Lung (tissue), 12 donors: ENCODE measurements around the gene WDR1. TPM values are rescaled to one million over a fixed set of nuclear protein-coding genes. Genes with fewer than 3 reads are reported as not detected.
A peak's percentile ranks its signal among the peaks of the same experiment; 100 is the strongest.

Experiments used
- ATAC-seq: fragments of 200-7000 bp; cut with Tn5 transposase; one replicate; pipeline ENCODE4 v1.9.1; 2020; ENCODE audit warnings: moderate number of reproducible peaks; ENCODE audit not compliant: insufficient read depth, low FRiP score
- DNase-seq, 3 donors: peaks; one replicate each; pipeline ENCODE4 v3.0.0-alpha.2; 2013 to 2017
- H3K27ac ChIP-seq, 2 donors: one replicate each; pipeline ENCODE4 v1.5.1; 2013; ENCODE audit warnings: mild to moderate bottlenecking in 2 of 2, moderate library complexity in 2 of 2, control low read depth in 1 of 2, inconsistent platforms in 1 of 2, low read depth in 1 of 2, low read length in 1 of 2
- H3K27me3 ChIP-seq, 3 donors: one replicate each; pipeline ENCODE4 v1.5.1; 2013; ENCODE audit warnings: low read length in 2 of 3; ENCODE audit not compliant: control insufficient read depth in 3 of 3, insufficient read depth in 3 of 3
- H3K36me3 ChIP-seq, 4 donors: one replicate each; pipeline ENCODE4 v1.5.1; 2013; ENCODE audit warnings: low read length in 4 of 4, mild to moderate bottlenecking in 1 of 4, moderate library complexity in 1 of 4; ENCODE audit not compliant: control insufficient read depth in 4 of 4, insufficient read depth in 4 of 4
- H3K4me1 ChIP-seq, 5 donors: one replicate each; pipeline ENCODE4 v1.5.1; 2013; ENCODE audit warnings: low read length in 5 of 5, mild to moderate bottlenecking in 2 of 5, moderate library complexity in 1 of 5; ENCODE audit not compliant: control insufficient read depth in 5 of 5, insufficient read depth in 5 of 5
- H3K4me3 ChIP-seq: one replicate; pipeline ENCODE4 v1.5.1; 2013; ENCODE audit warnings: mild to moderate bottlenecking, control low read depth, moderate library complexity
- H3K9ac ChIP-seq, 2 donors: one replicate each; pipeline ENCODE4 v1.5.1; 2013; ENCODE audit warnings: low read length in 2 of 2, control low read depth in 1 of 2; ENCODE audit not compliant: insufficient read depth in 1 of 2
- H3K9me3 ChIP-seq, 4 donors: one replicate each; pipeline ENCODE4 v1.5.1; 2013; ENCODE audit warnings: low read length in 3 of 4, mild to moderate bottlenecking in 1 of 4, moderate library complexity in 1 of 4; ENCODE audit not compliant: control insufficient read depth in 4 of 4, insufficient read depth in 3 of 4
- WGBS, 2 donors: extraction: QIAGEN DNeasy Blood & Tissue Kit; methylation state at CpG; one replicate each; pipeline ENCODE4 v1.1.7; 2013; 5-methylcytosine and 5-hydroxymethylcytosine counted together
- polyA plus RNA-seq, 2 donors: library from polyadenylated mRNA; stranded (reverse); fragments of 200-250 nt; gene quantifications; one replicate each; pipeline ENCODE4 v1.2.1, GENCODE V29; 2013
- total RNA-seq, 2 donors: library from RNA; depleted of rRNA in 1 of 2; stranded (reverse); fragments of >200 nt in 1 of 2; gene quantifications; one replicate each; pipeline ENCODE4 v1.2.1, GENCODE V29; 2014 to 2021
- TF ChIP-seq, protein P1 (sequence below): IDR thresholded peaks from 2 replicates; pipeline ENCODE4 v1.5.1; 2012; ENCODE audit warnings: mild to moderate bottlenecking; ENCODE audit errors: control extremely low read depth, extremely low read depth
- donor health status: control.
- donor health status: control.
- donor health status: Bipolar disorder and iron deficiency.
- donor health status: healthy.
- donor health status: DM: yes; HTN: yes; CAD: no.

Gene WDR1
- total and polyA plus RNA-seq, 4 donors = 72.0 to 325 (median 205) TPM

DNA sequence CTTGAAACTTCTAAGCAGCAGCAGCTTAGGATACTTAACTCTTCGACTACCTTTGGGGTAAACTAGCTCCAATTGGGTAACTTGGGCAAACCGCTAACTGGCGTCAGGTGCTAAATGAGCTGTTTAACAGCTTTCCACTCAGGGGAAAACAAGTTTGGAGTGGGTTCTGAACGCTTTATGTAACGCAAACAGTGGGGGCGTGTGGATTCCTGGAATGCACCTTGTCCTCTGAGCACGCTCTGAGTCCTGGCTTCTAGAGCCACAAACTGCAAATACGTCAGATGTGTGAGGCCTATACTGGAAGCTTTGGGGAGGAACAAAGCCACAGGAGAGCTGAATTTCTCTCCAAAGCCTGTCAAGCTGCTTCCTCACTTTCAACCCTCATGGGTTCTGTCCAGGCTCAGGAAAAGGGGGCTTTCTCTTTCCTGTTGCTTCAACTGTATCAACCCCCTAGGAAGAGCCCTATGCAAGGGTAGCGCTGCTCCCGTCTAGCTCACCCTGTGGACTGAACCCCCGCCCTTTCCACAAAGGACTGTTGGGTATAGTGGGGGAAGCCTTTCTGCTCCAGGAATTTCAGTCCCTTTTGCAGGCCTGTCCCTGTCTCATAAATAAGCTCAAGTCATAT lies 4.5 kb upstream of the WDR1 start:
- TF ChIP-seq, protein P1, sequence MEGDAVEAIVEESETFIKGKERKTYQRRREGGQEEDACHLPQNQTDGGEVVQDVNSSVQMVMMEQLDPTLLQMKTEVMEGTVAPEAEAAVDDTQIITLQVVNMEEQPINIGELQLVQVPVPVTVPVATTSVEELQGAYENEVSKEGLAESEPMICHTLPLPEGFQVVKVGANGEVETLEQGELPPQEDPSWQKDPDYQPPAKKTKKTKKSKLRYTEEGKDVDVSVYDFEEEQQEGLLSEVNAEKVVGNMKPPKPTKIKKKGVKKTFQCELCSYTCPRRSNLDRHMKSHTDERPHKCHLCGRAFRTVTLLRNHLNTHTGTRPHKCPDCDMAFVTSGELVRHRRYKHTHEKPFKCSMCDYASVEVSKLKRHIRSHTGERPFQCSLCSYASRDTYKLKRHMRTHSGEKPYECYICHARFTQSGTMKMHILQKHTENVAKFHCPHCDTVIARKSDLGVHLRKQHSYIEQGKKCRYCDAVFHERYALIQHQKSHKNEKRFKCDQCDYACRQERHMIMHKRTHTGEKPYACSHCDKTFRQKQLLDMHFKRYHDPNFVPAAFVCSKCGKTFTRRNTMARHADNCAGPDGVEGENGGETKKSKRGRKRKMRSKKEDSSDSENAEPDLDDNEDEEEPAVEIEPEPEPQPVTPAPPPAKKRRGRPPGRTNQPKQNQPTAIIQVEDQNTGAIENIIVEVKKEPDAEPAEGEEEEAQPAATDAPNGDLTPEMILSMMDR = no peak
- 34 to 69% methylated on average over 11 of the region's 11 CpGs for WGBS, 2 donors
- ATAC-seq = no peak
- H3K9me3 ChIP-seq = no peaks in the 10 kb centered on the region
- H3K36me3 ChIP-seq = no peaks in the 10 kb centered on the region
- H3K27ac ChIP-seq = peak overlapping the region in 1 of 2 donors; percentile 42
- no peak overlapping the region for H3K9ac ChIP-seq
- H3K27me3 ChIP-seq = no peaks in the 10 kb centered on the region
- no peak overlapping the region for H3K4me3 ChIP-seq
- peak; percentile 36 to 56 (median 55) for DNase-seq
- H3K4me1 ChIP-seq = peaks cover 0 to 55% (median 11%) of the 10 kb centered on the region in 5 donors

DNA sequence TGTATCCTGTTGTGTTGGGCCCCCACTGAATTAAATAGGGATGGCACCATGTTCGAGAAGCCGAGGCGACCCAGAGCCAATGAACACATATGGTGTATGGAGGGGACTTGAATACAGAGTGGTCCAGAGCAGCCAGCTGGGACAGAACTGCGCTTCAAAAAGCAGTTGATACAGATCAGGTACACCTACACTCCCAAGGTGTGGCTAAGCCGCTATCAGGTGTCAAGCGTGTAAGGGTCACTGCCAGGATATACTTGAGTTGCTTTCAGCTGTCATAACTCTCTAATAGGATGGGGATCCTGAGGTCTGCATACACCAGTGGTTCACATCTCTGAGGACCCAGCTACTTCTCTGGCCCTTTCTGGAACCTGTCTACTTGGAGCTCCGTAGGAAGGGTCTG lies 3.2 kb upstream of the WDR1 start:
- no peak for DNase-seq
- TF ChIP-seq, protein P1 = no peak
- no peak for ATAC-seq
- H3K9me3 ChIP-seq = no peaks in the 10 kb centered on the region
- no peak overlapping the region for H3K9ac ChIP-seq
- H3K27me3 ChIP-seq = no peaks in the 10 kb centered on the region
- H3K4me1 ChIP-seq = peaks cover 0 to 61% (median 18%) of the 10 kb centered on the region in 5 donors
- H3K4me3 ChIP-seq = no peak overlapping the region
- H3K27ac ChIP-seq = no peak overlapping the region
- H3K36me3 ChIP-seq = peaks cover 0 to 7% (median 0%) of the 10 kb centered on the region in 4 donors
- 93 to 95% methylated on average over 7 of the region's 7 CpGs for WGBS, 2 donors

GRCh38 chr4:10119278-10119677 lies 2.7 kb upstream of the WDR1 start:
- Histone ChIP-seq H3K36me3 (peaks cover 0 to 11% (median 1%) of the 10 kb centered on the region in 4 donors), H3K9ac (no peak overlapping the region), H3K9me3 (no peaks in the 10 kb centered on the region), H3K4me1 (peaks cover 2 to 59% (median 21%) of the 10 kb centered on the region in 5 donors), H3K27me3 (no peaks in the 10 kb centered on the region), H3K27ac (no peak overlapping the region), H3K4me3 (no peak overlapping the region)
- ATAC-seq (no peak), DNase-seq (peak in 2 of 3 donors; percentile 34 to 69)
- TF ChIP-seq, protein P1 = no peak
- 82% methylated on average over 8 of the region's 8 CpGs for WGBS, 2 donors
